NCI-H1436 treated with DMSO at 0.1 percent for 48 hours (cell line): ENCODE results near the gene ZBTB20.
"Not testable (repeated sequence)": the region's sequence is repeated elsewhere in the genome, so short reads cannot be mapped to it uniquely, and the experiment has no call there.

Source experiments
- DNase-seq: peaks from one replicate; lab custom pipeline; 2025; lab: John Stamatoyannopoulos, UW

Gene ZBTB20

GRCh38 chr3:115146418-115147328 lies at the start of gene ZBTB20:
ZBTB20 (minus strand) TSS chr3:115147288.
- DNase-seq, result no peak

GRCh38 chr3:115194476-115194875 lies 47.4 kb upstream of the ZBTB20 start:
- no peak for DNase-seq

- no peak for DNase-seq
These were observed 43.7 kb upstream of the ZBTB20 start for GRCh38 chr3:115190747-115191146.

GRCh38 chr3:115187149-115187757 lies 40.2 kb upstream of the ZBTB20 start:
- DNase-seq, result no peak

GRCh38 chr3:115186351-115187148 lies 39.5 kb upstream of the ZBTB20 start:
- DNase-seq, result no peak

GRCh38 chr3:115184859-115185572 lies 37.9 kb upstream of the ZBTB20 start:
- DNase-seq, result not testable (repeated sequence)

GRCh38 chr3:115178930-115179329 lies 31.8 kb upstream of the ZBTB20 start:
- DNase-seq, result not testable (repeated sequence)

- no peak for DNase-seq
These were observed 22.7 kb upstream of the ZBTB20 start for GRCh38 chr3:115169808-115170207.

- DNase-seq, result no peak
These were observed 18.6 kb upstream of the ZBTB20 start for GRCh38 chr3:115165701-115166100.

- no peak for DNase-seq
These were observed 18.2 kb upstream of the ZBTB20 start for GRCh38 chr3:115165266-115165665.

- no peak for DNase-seq
These were observed 17.5 kb upstream of the ZBTB20 start for GRCh38 chr3:115164374-115165221.

GRCh38 chr3:115162759-115163158 lies 15.7 kb upstream of the ZBTB20 start:
- DNase-seq, result no peak

- DNase-seq, result no peak
These were observed 14.8 kb upstream of the ZBTB20 start for GRCh38 chr3:115161866-115162265.

GRCh38 chr3:115161168-115161834 lies 14.2 kb upstream of the ZBTB20 start:
- DNase-seq, result no peak

- no peak for DNase-seq
These were observed 13.2 kb upstream of the ZBTB20 start for GRCh38 chr3:115160295-115160694.

- no peak for DNase-seq
These were observed 9.1 kb upstream of the ZBTB20 start for GRCh38 chr3:115156046-115156654.

- DNase-seq, result no peak
These were observed 7.5 kb upstream of the ZBTB20 start for GRCh38 chr3:115154611-115155010.

- DNase-seq, result no peak
These were observed 4.8 kb upstream of the ZBTB20 start for GRCh38 chr3:115151921-115152320.

GRCh38 chr3:115148142-115148790 lies 1.2 kb upstream of the ZBTB20 start:
- DNase-seq, result no peak
